Ovary (tissue), 9 donors: Measurements from ENCODE around the gene DNAH11. TPM values are rescaled to one million over a fixed set of nuclear protein-coding genes. Genes with fewer than 3 reads are reported as not detected.
A peak's percentile ranks its signal among the peaks of the same experiment; 100 is the strongest.

Experiments
- DNase-seq, 5 donors: peaks; one replicate each; pipeline ENCODE4 v3.0.0-alpha.2; 2019 to 2020
- H3K27ac ChIP-seq, 2 donors: fragments of 200-600 bp; one replicate each; pipeline versions ENCODE4 v1.5.1 to v1.8.0; 2019 to 2022
- H3K27me3 ChIP-seq: fragments of 200-600 bp; one replicate; pipeline ENCODE4 v1.8.0; 2022
- H3K36me3 ChIP-seq: fragments of 200-600 bp; sonication (generic); one replicate; pipeline ENCODE4 v1.5.1; 2019
- H3K4me1 ChIP-seq: one replicate; pipeline ENCODE4 v1.8.1; 2013; ENCODE audit warnings: mild to moderate bottlenecking, moderate library complexity; ENCODE audit not compliant: insufficient read depth
- H3K4me3 ChIP-seq: fragments of 200-600 bp; sonication (generic); one replicate; pipeline ENCODE4 v1.5.1; 2017
- H3K9me3 ChIP-seq, 2 donors: fragments of 200-600 bp in 1 of 2; sonication (generic) in 1 of 2; one replicate each; pipeline versions ENCODE4 v1.5.1 to v1.8.1; 2013 to 2019; ENCODE audit warnings: mild to moderate bottlenecking in 1 of 2, moderate library complexity in 1 of 2
- EP300 ChIP-seq: sonication (generic); formaldehyde crosslinking; IDR thresholded peaks from one replicate; pipeline ENCODE4 v1.6.1; 2017; ENCODE audit warnings: antibody characterized with exemption
- POLR2A ChIP-seq: fragments of 450-650 bp; IDR thresholded peaks from one replicate; pipeline ENCODE4 v1.6.1; 2017; ENCODE audit warnings: antibody characterized with exemption, mild to moderate bottlenecking, moderate library complexity
- WGBS, 3 donors: extraction: QIAGEN DNeasy Blood & Tissue Kit in 1 of 3; methylation state at CpG; one replicate each; pipeline versions ENCODE4 v1.1.5 to v1.1.7; 2013 to 2017; 5-methylcytosine and 5-hydroxymethylcytosine counted together
- intact Hi-C, 4 donors: fragments of 100-400 bp; cut with DNase I; formaldehyde crosslinking; loops; one replicate each; pipeline versions ENCODE4 v1.11.0 to v1.15.1; 2022 to 2023
- polyA plus RNA-seq, 2 donors: library from polyadenylated mRNA; stranded (reverse); fragments of 200-250 nt in 1 of 2; fragments of 350-450 nt in 1 of 2; fragmentation: Illumina TruSeq in 1 of 2; extraction: RNeasy Lipid Tissue Mini Kit (QIAGEN cat#74804) in 1 of 2; gene quantifications; one replicate each; pipeline ENCODE4 v1.2.3, GENCODE V29; 2013 to 2014
- total RNA-seq, 7 donors: library from RNA; depleted of rRNA in 2 of 7; stranded (reverse); fragments of >200 nt in 2 of 7; fragmentation: NEBNext Ultra II Directional in 3 of 7; extraction: Animal tissue kit (Norgen Biotek cat#: 25700) in 3 of 7; gene quantifications; one replicate each; pipeline versions ENCODE4 v1.1.0 to v1.2.4, GENCODE V29; 2016 to 2023
- TF ChIP-seq, protein P1 (sequence below), 3 donors: fragments of 450-650 bp in 2 of 3; fragments of 200-600 bp in 1 of 3; IDR thresholded peaks; one replicate each; pipeline versions ENCODE4 v1.5.1 to v1.8.0; 2016 to 2022; ENCODE audit warnings: antibody characterized with exemption in 3 of 3, mild to moderate bottlenecking in 1 of 3
- donor health status: DM: no; HTN: no; CAD: no; lungs with moderate emphysema.
- donor health status: DM: no; HTN: no; CAD: no.
- donor health status: Bipolar disorder and iron deficiency.
- donor health status: DM: yes; HTN: yes; CAD: no.
- donor health status: DM: no; HTN: no; CAD: no.
- donor health status: DM: yes; HTN: yes; CAD: no.

The DNAH11 gene
- total and polyA plus RNA-seq, 9 donors: 0.05 to 44.3 (median 2.6) TPM

DNA sequence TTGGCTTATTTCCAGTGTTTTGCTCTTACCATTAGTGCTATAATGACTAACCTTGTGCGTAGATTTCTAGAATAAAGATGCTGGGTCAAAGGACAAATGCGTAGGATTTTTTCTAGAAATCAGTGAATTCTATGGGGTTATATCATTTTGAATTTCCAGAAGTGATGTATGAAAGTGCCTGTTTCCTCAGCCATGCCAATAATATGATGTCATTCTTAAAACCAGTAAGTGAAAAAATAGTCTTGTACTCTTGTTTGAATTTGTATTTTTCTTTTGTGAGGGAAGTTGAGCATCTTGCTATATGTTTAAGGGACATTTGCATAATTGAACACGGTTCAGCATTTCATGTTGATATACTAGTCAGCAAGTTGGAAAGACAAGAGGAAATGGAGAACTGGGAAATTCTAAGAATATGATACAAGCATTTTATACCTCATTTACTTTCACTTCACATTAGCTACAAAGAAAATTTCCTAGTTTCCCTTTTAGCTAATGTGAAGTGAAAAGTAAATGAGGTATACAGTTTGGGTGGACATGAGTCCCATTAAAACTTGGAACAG is 3.8 kb upstream of the DNAH11 start:
- no peak overlapping the region for H3K4me3 ChIP-seq
- WGBS, 3 donors: 87 to 89% (median 89%) methylated on average over 3 of the region's 3 CpGs
- intact Hi-C loops: no loop called here
- no peaks in the 10 kb centered on the region for H3K9me3 ChIP-seq
- no peaks in the 10 kb centered on the region for H3K36me3 ChIP-seq
- H3K4me1 ChIP-seq: peaks cover 11% of the 10 kb centered on the region
- DNase-seq: no peak
- H3K27ac ChIP-seq: no peak overlapping the region
- TF ChIP-seq POLR2A (no peak), EP300 (no peak)
- TF ChIP-seq, protein P1, sequence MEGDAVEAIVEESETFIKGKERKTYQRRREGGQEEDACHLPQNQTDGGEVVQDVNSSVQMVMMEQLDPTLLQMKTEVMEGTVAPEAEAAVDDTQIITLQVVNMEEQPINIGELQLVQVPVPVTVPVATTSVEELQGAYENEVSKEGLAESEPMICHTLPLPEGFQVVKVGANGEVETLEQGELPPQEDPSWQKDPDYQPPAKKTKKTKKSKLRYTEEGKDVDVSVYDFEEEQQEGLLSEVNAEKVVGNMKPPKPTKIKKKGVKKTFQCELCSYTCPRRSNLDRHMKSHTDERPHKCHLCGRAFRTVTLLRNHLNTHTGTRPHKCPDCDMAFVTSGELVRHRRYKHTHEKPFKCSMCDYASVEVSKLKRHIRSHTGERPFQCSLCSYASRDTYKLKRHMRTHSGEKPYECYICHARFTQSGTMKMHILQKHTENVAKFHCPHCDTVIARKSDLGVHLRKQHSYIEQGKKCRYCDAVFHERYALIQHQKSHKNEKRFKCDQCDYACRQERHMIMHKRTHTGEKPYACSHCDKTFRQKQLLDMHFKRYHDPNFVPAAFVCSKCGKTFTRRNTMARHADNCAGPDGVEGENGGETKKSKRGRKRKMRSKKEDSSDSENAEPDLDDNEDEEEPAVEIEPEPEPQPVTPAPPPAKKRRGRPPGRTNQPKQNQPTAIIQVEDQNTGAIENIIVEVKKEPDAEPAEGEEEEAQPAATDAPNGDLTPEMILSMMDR (IDR thresholded peaks at IDR 0.05): no peak
- H3K27me3 ChIP-seq: no peaks in the 10 kb centered on the region

DNA sequence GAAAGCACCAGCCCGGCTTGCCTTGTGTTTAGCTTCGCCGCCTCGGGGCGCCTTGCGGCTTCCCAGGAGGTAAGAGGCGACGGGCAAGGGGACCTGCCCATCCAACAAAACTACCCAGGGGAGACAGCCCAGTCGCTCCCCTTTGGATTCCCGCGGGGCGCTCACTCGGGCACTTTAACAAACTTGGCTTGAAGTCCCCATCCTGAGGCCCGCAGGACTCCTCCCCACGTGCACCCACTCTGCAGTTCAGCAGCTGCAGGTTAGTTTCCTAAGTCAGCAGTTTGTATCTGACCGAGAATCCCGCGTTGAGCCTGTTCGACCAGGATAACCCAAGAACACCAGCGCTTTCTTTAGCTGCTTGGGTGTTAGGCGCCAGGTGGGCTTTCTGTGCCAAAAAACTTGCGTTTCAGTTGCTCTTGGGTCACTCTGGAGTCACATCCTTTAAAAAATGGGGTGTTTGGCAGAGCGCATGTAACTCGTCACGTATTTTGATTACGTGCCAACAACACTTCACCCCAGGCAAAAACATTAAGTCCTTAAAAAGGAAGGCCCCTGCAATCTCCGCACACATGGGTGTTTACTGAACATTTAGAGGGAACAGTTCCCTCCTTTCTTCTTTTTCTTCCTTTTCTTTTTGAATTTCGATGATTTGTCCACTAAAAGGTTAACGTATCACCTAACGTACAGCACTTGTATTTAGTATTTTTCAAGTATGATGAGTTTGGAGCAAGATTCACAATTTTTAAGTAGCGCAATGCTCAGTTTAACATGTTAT is 876 bp downstream of the DNAH11 start:
- H3K27me3 ChIP-seq: no peaks in the 10 kb centered on the region
- no peak for TF ChIP-seq EP300
- TF ChIP-seq POLR2A: no peak
- TF ChIP-seq, protein P1 (IDR thresholded peaks at IDR 0.05): no peak
- no peak overlapping the region for H3K27ac ChIP-seq
- intact Hi-C loops: no loop called here
- H3K4me3 ChIP-seq: peak overlapping the region; percentile 17
- 5% methylated on average over 31 of the region's 31 CpGs for WGBS, 3 donors
- no peaks in the 10 kb centered on the region for H3K36me3 ChIP-seq
- no peaks in the 10 kb centered on the region for H3K9me3 ChIP-seq
- DNase-seq: peak in 2 of 5 donors; percentile 14 to 40
- H3K4me1 ChIP-seq: peaks cover 11% of the 10 kb centered on the region

DNA sequence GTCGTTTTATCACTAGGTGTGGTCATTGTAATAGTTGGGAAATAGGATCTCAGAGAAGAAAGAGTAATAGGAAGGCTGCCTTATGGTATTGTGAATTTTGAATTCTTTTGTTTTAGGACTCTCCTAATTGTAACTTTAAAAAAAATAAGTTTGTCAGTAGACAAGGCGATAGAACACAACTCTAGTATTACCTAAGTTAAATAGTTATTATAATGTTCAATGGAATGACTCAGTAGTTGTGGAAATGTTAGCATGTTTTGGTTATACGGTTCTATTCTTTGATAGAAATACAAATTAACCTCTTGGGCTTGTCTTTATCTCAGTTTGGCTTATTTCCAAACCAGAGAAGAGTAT is 1.4 kb downstream of the DNAH11 start:
- H3K9me3 ChIP-seq: no peaks in the 10 kb centered on the region
- no peak overlapping the region for H3K4me3 ChIP-seq
- H3K27me3 ChIP-seq: no peaks in the 10 kb centered on the region
- no peak for TF ChIP-seq POLR2A
- TF ChIP-seq, protein P1 (IDR thresholded peaks at IDR 0.05): no peak
- TF ChIP-seq EP300: no peak
- intact Hi-C loops: no loop called here
- no peak overlapping the region for H3K27ac ChIP-seq
- H3K36me3 ChIP-seq: no peaks in the 10 kb centered on the region
- 25 to 29% (median 27%) methylated on average over 3 of the region's 3 CpGs for WGBS, 3 donors
- no peak for DNase-seq
- H3K4me1 ChIP-seq: peaks cover 11% of the 10 kb centered on the region

DNA sequence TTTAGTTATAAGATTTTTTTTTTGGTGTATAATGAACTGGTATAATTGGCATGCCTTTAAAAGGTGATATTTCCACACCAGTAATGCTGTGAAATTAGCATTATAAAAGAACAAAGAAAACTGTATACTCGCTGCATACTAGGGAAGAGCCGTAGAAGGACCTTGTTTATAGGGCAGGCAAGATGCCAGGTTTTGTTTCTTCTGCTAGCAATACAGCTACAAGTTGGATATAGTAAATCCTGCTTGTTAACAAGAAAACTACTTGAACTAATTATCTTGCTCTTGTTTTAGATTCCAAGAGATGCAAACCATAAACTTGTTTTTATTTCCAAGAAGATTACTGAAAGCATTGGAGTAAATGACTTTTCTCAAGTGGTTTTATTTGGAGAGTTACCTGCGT is 1.9 kb downstream of the DNAH11 start:
- 33 to 59% (median 53%) methylated on average over 3 of the region's 3 CpGs for WGBS, 3 donors
- intact Hi-C loops: no loop called here
- Histone ChIP-seq H3K4me1 (peaks cover 11% of the 10 kb centered on the region), H3K36me3 (no peaks in the 10 kb centered on the region), H3K4me3 (no peak overlapping the region), H3K9me3 (no peaks in the 10 kb centered on the region), H3K27me3 (no peaks in the 10 kb centered on the region), H3K27ac (no peak overlapping the region)
- no peak for DNase-seq
- TF ChIP-seq, protein P1 (IDR thresholded peaks at IDR 0.05): no peak
- TF ChIP-seq POLR2A (no peak), EP300 (no peak)
